HFFc6 (cell line): Measurements from ENCODE around the gene NTNG1. TPM values are rescaled to one million over a fixed set of nuclear protein-coding genes. Genes with fewer than 3 reads are reported as not detected.
A peak's percentile ranks its signal among the peaks of the same experiment; 100 is the strongest.

ENCODE experiments used
- DNase-seq: peaks from one replicate; pipeline ENCODE4 v3.0.0-alpha.2; 2018
- H3K27ac Mint-ChIP-seq: 2 replicates; pipeline ENCODE4 v1.8.0; 2020; ENCODE audit warnings: mild to moderate bottlenecking, mixed read lengths
- H3K27me3 Mint-ChIP-seq: 2 replicates; pipeline ENCODE4 v1.8.0; 2021; ENCODE audit warnings: mild to moderate bottlenecking, moderate library complexity, mixed read lengths; ENCODE audit not compliant: insufficient read depth
- H3K36me3 Mint-ChIP-seq: 2 replicates; pipeline ENCODE4 v1.8.0; 2021; ENCODE audit warnings: low read depth, mixed read lengths
- H3K4me1 Mint-ChIP-seq: 2 replicates; pipeline ENCODE4 v1.8.0; 2020; ENCODE audit warnings: low read depth, mixed read lengths
- H3K4me3 Mint-ChIP-seq: 2 replicates; pipeline ENCODE4 v1.8.0; 2020; ENCODE audit warnings: mild to moderate bottlenecking, moderate library complexity, mixed read lengths
- H3K9me3 Mint-ChIP-seq: 2 replicates; pipeline ENCODE4 v1.8.0; 2020; ENCODE audit warnings: mild to moderate bottlenecking, mixed read lengths
- total RNA-seq, 6 experiments: library from RNA; stranded (reverse); fragmentation: NEBNext Ultra II Directional; extraction: Animal tissue kit (Norgen Biotek cat#: 25700); gene quantifications; 2 replicates in 1 of 6; 3 replicates in 5 of 6; pipeline ENCODE4 v1.2.3, GENCODE V29; 2021
- TF ChIP-seq, protein P1 (sequence below): fragments of 200-600 bp; sonication (generic); IDR thresholded peaks from 2 replicates; pipeline ENCODE4 v1.5.0; 2021; ENCODE audit warnings: antibody characterized with exemption, mild to moderate bottlenecking

The NTNG1 gene
- total RNA-seq, 6 experiments from 2014 or later: 1.3 to 8.0 (median 2.2) TPM

DNA sequence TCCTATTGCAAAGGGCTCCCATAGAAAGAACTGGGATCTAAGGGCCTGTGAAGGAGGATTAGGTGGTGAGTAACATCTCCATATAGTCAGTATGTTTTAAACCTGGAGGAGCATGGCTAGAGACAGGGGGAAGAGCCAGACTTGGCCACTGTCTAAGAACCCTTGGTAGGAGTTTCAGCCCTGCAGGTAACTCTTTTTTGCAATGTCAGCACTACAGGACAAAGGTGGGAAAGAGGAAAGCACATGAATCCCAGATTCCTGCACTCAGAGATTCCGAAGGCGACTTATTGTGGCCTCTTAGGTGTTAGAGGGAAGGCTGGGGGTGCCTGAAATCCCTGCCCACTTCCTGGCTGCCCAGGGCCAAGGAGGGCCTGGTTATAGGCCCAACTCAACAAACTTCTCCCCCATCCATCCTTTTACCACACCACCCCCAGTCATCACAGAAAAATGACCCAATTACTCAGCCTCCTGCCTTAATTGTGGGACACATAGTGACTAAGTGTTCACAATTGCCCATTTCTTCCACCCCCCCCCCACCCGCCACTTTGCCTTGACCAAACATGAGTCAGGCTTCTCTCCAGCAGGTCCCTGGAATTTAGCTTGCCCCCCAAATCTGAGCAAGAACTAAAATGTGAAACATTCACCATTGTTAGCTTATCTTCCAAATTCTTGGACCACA, 1.9 kb upstream of the NTNG1 start:
- H3K27ac Mint-ChIP-seq: peak overlapping the region; percentile 68
- TF ChIP-seq, protein P1, sequence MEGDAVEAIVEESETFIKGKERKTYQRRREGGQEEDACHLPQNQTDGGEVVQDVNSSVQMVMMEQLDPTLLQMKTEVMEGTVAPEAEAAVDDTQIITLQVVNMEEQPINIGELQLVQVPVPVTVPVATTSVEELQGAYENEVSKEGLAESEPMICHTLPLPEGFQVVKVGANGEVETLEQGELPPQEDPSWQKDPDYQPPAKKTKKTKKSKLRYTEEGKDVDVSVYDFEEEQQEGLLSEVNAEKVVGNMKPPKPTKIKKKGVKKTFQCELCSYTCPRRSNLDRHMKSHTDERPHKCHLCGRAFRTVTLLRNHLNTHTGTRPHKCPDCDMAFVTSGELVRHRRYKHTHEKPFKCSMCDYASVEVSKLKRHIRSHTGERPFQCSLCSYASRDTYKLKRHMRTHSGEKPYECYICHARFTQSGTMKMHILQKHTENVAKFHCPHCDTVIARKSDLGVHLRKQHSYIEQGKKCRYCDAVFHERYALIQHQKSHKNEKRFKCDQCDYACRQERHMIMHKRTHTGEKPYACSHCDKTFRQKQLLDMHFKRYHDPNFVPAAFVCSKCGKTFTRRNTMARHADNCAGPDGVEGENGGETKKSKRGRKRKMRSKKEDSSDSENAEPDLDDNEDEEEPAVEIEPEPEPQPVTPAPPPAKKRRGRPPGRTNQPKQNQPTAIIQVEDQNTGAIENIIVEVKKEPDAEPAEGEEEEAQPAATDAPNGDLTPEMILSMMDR: no peak
- peak overlapping the region; percentile 99 for H3K4me3 Mint-ChIP-seq
- H3K36me3 Mint-ChIP-seq: no peaks in the 10 kb centered on the region
- no peaks in the 10 kb centered on the region for H3K9me3 Mint-ChIP-seq
- DNase-seq: peak; percentile 71
- H3K4me1 Mint-ChIP-seq: peaks cover 44% of the 10 kb centered on the region
- peaks cover 2% of the 10 kb centered on the region; the same call in 1 of the 2 replicates for H3K27me3 Mint-ChIP-seq

DNA sequence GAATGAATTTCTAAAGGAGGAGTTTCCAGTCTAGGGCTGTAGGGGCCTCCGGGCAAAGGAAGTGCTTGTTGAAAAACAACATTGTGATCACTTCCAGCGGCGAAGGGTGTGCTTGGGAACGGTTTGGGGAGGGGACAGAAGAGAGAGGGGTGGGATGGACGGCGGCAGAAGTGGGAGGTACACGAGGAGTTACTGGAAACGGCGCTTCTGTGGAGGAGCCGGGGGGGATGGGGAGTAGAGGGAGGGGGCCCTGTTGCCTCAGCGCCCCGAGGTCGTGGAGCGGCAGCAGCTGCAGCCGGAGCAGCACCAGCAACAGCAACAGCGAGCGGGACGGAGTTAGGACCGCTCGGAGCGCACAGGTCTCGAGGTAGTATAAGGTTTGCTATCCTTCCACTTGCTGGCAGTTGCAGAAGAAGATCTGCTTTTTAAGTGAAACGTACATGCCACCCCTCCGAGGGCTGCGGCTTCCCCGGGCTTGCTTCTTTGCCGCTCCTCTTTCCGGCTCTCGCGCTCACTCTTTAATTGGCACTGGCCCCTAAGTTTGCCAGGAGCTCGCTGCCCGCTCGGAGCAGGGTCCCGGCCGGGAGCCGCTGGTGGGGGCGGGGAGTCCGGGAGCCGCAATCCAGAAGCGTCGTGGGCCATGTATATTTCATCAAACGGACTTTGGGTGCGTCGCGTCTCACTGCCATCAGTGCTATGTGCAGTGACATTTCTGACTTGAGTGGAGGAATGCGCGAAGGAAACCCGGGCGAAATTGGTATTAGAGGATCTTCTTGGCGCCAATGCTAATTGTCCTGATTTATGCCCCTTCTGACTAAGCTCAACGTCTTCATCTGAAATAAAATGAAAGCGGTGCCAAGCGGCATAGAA, 771 bp upstream of the NTNG1 start:
- DNase-seq: peak; percentile 65

DNA sequence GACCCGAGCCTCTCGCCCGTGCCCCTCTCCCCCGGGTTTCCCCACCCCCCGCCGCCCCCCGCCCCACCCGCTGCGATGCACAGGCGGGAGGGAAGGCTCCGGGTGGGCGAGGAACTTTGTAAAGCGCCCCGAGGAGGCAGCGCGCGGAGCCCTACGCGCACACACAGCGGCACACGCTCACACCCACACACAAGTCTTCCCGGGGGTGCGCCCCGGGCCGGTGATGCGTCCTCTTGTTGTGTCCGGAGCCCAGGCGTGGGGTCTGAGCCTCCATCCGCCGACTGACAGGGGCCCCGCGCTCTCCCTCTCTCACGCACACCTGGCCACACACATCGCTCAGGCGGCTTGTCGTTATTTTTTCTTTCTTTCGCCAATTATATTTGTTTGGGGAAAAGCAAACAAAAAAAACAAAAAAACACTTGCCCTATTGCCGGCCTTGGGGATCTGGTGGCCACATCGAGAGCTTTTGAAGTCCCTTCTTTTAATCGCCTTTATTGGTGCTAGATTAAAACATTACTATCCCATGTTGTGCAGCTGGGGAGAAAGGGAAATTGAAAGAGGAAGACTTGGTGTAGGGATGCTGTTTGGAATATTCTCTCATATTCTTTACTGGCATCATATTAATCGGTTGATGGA, 770 bp downstream of the NTNG1 start:
- Mint-ChIP-seq H3K4me3 (peak overlapping the region; percentile 94), H3K36me3 (no peaks in the 10 kb centered on the region), H3K27ac (peak overlapping the region; percentile 52), H3K27me3 (peaks cover 2% of the 10 kb centered on the region; the same call in 1 of the 2 replicates), H3K4me1 (peaks cover 50% of the 10 kb centered on the region), H3K9me3 (no peaks in the 10 kb centered on the region)
- TF ChIP-seq, protein P1: no peak
- no peak for DNase-seq

More for the DNA sequence above, 771 bp upstream of the NTNG1 start:
- no peaks in the 10 kb centered on the region for H3K36me3 Mint-ChIP-seq
- H3K9me3 Mint-ChIP-seq: no peaks in the 10 kb centered on the region
- H3K4me1 Mint-ChIP-seq: peaks cover 44% of the 10 kb centered on the region
- H3K4me3 Mint-ChIP-seq: peak overlapping the region; percentile 99
- H3K27ac Mint-ChIP-seq: peak overlapping the region; percentile 68
- peaks cover 2% of the 10 kb centered on the region; the same call in 1 of the 2 replicates for H3K27me3 Mint-ChIP-seq
- TF ChIP-seq, protein P1: no peak

DNA sequence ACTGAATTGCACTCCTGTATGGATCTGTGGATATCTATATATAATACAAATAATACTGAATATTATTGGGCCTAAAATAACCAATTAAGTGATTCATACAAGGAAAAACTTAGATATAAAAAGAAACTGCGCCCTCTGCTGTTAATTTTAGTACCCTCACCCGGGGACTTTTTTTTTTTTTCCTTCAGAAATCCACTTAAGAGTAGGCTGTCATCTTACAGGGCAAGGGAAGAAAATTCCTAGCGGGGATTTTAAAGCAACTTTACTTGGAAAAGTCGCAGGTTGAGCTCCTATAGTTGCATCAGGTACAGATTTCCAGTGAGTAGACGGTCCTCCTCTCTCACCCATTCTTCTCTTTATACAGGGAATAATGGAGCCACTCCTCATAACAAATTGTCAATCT, 1.3 kb downstream of the NTNG1 start:
- peak overlapping the region; percentile 94 for H3K4me3 Mint-ChIP-seq
- peaks cover 50% of the 10 kb centered on the region for H3K4me1 Mint-ChIP-seq
- peaks cover 2% of the 10 kb centered on the region; the same call in 1 of the 2 replicates for H3K27me3 Mint-ChIP-seq
- peak; percentile 50 for DNase-seq
- H3K9me3 Mint-ChIP-seq: no peaks in the 10 kb centered on the region
- TF ChIP-seq, protein P1: peak; percentile 92
- no peaks in the 10 kb centered on the region for H3K36me3 Mint-ChIP-seq
- no peak overlapping the region for H3K27ac Mint-ChIP-seq

DNA sequence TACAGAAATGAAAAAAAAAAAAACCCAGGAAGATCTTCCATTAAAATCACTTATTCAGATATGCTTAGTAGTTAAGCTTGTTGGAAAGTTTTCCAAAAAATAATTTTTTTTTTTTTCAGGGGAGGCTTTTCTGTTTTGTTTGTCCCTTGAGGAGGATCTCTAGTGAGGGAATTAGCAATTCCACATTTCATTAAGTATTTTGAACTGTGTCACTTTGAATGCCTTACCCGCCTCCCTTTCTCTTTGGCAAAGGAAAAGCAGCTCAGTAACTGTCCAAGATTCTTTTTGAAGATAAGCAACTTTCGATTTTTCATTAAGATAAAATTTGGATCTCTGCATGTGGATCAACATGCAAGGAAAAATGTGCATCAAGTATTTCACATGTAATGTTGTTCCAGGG, 1.8 kb downstream of the NTNG1 start:
- no peak overlapping the region for H3K27ac Mint-ChIP-seq
- peak overlapping the region; percentile 94 for H3K4me3 Mint-ChIP-seq
- H3K36me3 Mint-ChIP-seq: no peaks in the 10 kb centered on the region
- H3K9me3 Mint-ChIP-seq: no peaks in the 10 kb centered on the region
- no peak for DNase-seq
- H3K27me3 Mint-ChIP-seq: peaks cover 2% of the 10 kb centered on the region; the same call in 1 of the 2 replicates
- peaks cover 47% of the 10 kb centered on the region for H3K4me1 Mint-ChIP-seq
- TF ChIP-seq, protein P1: no peak
